Measurements from ENCODE around the gene S100A9.

Gene S100A9

GRCh38 chr1:153380711-153381110, 23.1 kb downstream of the S100A9 start:
- TF ChIP-seq TEAD4 (IDR thresholded peaks at IDR 0.05) (no peak), MAX (IDR thresholded peaks at IDR 0.05) (no peak), FOXM1 (IDR thresholded peaks at IDR 0.05; ENCODE audit: borderline replicate concordance, low read depth) (no peak), EGR1 (IDR thresholded peaks at IDR 0.05) (no peak), CEBPB (IDR thresholded peaks at IDR 0.05) (no peak), ZBTB7A (IDR thresholded peaks at IDR 0.05; ENCODE audit: low read depth) (no peak), REST (IDR thresholded peaks at IDR 0.05; ENCODE audit: low read depth) (no peak), TAF1 (IDR thresholded peaks at IDR 0.05; ENCODE audit: low read depth) (no peak), USF1 (IDR thresholded peaks at IDR 0.05) (no peak), EP300 (IDR thresholded peaks at IDR 0.05; ENCODE audit: borderline replicate concordance) (no peak), TCF12 (IDR thresholded peaks at IDR 0.05; ENCODE audit: low read depth) (no peak), CREB1 (IDR thresholded peaks at IDR 0.05; ENCODE audit: low read depth) (no peak), NFIC (IDR thresholded peaks at IDR 0.05) (no peak), RAD21 (IDR thresholded peaks at IDR 0.05; ENCODE audit: low read depth) (no peak)

GRCh38 chr1:153384958-153385580, 27.4 kb downstream of the S100A9 start:
- TF ChIP-seq FOXM1 (IDR thresholded peaks at IDR 0.05; ENCODE audit: borderline replicate concordance, low read depth) = no peak
- no peak for TF ChIP-seq USF1 (IDR thresholded peaks at IDR 0.05)
- TF ChIP-seq NFIC (IDR thresholded peaks at IDR 0.05) = no peak
- no peak for TF ChIP-seq YY1 (IDR thresholded peaks at IDR 0.05; ENCODE audit: low read depth)
- no peak for TF ChIP-seq TCF12 (IDR thresholded peaks at IDR 0.05; ENCODE audit: low read depth)
- TF ChIP-seq TEAD4 (IDR thresholded peaks at IDR 0.05) = no peak
- TF ChIP-seq REST (IDR thresholded peaks at IDR 0.05; ENCODE audit: low read depth) = no peak
- no peak for TF ChIP-seq MAX (IDR thresholded peaks at IDR 0.05)
- TF ChIP-seq CEBPB (IDR thresholded peaks at IDR 0.05) = no peak
- TF ChIP-seq EP300 (IDR thresholded peaks at IDR 0.05; ENCODE audit: borderline replicate concordance) = no peak
- no peak for TF ChIP-seq RAD21 (IDR thresholded peaks at IDR 0.05; ENCODE audit: low read depth)
- TF ChIP-seq TAF1 (IDR thresholded peaks at IDR 0.05; ENCODE audit: low read depth) = no peak
- TF ChIP-seq CREB1 (IDR thresholded peaks at IDR 0.05; ENCODE audit: low read depth) = no peak
- no peak for TF ChIP-seq ZBTB7A (IDR thresholded peaks at IDR 0.05; ENCODE audit: low read depth)
- TF ChIP-seq EGR1 (IDR thresholded peaks at IDR 0.05) = no peak

GRCh38 chr1:153386500-153386901, 28.8 kb downstream of the S100A9 start:
- TF ChIP-seq TAF1 (IDR thresholded peaks at IDR 0.05; ENCODE audit: low read depth) (no peak), RAD21 (IDR thresholded peaks at IDR 0.05; ENCODE audit: low read depth) (no peak), EGR1 (IDR thresholded peaks at IDR 0.05) (no peak), EP300 (IDR thresholded peaks at IDR 0.05; ENCODE audit: borderline replicate concordance) (no peak), REST (IDR thresholded peaks at IDR 0.05; ENCODE audit: low read depth) (no peak), CREB1 (IDR thresholded peaks at IDR 0.05; ENCODE audit: low read depth) (no peak), YY1 (IDR thresholded peaks at IDR 0.05; ENCODE audit: low read depth) (no peak), MAX (IDR thresholded peaks at IDR 0.05) (no peak), USF1 (IDR thresholded peaks at IDR 0.05) (no peak), TEAD4 (IDR thresholded peaks at IDR 0.05) (no peak), ZBTB7A (IDR thresholded peaks at IDR 0.05; ENCODE audit: low read depth) (no peak), NFIC (IDR thresholded peaks at IDR 0.05) (no peak), TCF12 (IDR thresholded peaks at IDR 0.05; ENCODE audit: low read depth) (no peak), CEBPB (IDR thresholded peaks at IDR 0.05) (no peak), FOXM1 (IDR thresholded peaks at IDR 0.05; ENCODE audit: borderline replicate concordance, low read depth) (no peak)
